Nephron (organoid): ENCODE data around the gene LINGO3.

ENCODE experiments used
- H3K27ac Mint-ChIP-seq, 3 experiments: 2 replicates each; pipeline ENCODE4 v1.8.0; 2020; ENCODE audit warnings: mixed read lengths in 3 of 3, mild to moderate bottlenecking in 2 of 3, moderate library complexity in 1 of 3
- H3K27me3 Mint-ChIP-seq: 2 replicates; pipeline ENCODE4 v1.8.0; 2021; ENCODE audit warnings: low read depth, mild to moderate bottlenecking, moderate library complexity, mixed read lengths
- H3K36me3 Mint-ChIP-seq: 2 replicates; pipeline ENCODE4 v1.8.0; 2020; ENCODE audit warnings: low read depth, mixed read lengths
- H3K4me1 Mint-ChIP-seq: 2 replicates; pipeline ENCODE4 v1.8.0; 2020; ENCODE audit warnings: mixed read lengths
- H3K4me3 Mint-ChIP-seq, 3 experiments: 2 replicates each; pipeline ENCODE4 v1.8.0; 2020; ENCODE audit warnings: mild to moderate bottlenecking in 3 of 3, mixed read lengths in 3 of 3, moderate library complexity in 2 of 3
- H3K9me3 Mint-ChIP-seq: 2 replicates; pipeline ENCODE4 v1.8.0; 2020; ENCODE audit warnings: mixed read lengths
- TF ChIP-seq, protein P1 (sequence below), 3 experiments: fragments of 200-600 bp; sonication (generic); IDR thresholded peaks; one replicate each; pipeline ENCODE4 v1.5.0; 2021; ENCODE audit warnings: antibody characterized with exemption in 3 of 3; ENCODE audit not compliant: unreplicated experiment in 3 of 3

LINGO3 gene

DNA sequence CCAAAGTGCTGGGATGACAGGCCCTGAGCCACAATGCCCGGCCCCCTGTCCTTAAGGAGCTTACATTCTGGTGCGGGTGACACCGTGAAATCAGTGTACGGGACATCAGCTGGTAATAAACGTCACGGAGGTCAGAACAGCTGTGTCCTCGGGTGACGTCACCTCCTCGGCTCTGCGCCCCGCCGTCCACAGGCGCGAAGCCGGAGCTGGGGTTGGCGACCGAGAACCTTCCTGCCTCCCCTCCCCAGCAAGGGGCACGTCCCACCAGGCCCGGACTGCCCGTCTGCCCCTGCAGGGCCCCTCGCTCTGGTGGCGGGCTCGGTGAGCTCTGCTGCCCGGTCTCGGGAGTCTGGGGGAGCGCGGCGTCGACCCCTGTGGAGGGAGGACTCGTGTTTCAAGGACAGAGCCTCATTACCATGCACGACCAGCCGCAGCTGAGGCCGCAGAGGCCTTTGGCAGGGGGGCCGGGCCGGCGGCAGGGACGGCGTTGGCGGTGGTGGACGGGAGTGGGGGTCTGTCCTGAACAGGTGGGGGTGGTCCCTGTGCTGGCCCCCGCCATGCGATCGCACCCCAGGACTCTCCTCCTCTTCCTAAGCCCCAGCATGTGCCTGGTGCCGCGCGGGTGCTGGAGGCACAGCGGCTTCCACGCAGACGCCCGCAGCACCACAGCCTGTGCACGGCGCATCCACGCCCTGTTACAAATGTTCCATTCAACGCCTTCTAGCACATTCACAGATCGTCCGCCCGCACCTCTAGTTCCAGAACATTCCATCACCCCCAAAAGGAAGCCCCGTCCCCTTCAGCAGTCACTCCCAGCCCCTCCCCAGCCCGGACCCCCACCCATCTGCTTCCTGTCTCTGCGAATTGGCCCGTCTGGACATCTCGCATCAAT, 5.4 kb downstream of the LINGO3 start:
- Mint-ChIP-seq H3K4me3 (peak overlapping the region in 2 of 3 experiments; percentile 35 to 44), H3K36me3 (no peaks in the 10 kb centered on the region), H3K4me1 (no peaks in the 10 kb centered on the region), H3K27me3 (peaks cover 55% of the 10 kb centered on the region), H3K27ac (no peak overlapping the region), H3K9me3 (no peaks in the 10 kb centered on the region)
- TF ChIP-seq, protein P1, sequence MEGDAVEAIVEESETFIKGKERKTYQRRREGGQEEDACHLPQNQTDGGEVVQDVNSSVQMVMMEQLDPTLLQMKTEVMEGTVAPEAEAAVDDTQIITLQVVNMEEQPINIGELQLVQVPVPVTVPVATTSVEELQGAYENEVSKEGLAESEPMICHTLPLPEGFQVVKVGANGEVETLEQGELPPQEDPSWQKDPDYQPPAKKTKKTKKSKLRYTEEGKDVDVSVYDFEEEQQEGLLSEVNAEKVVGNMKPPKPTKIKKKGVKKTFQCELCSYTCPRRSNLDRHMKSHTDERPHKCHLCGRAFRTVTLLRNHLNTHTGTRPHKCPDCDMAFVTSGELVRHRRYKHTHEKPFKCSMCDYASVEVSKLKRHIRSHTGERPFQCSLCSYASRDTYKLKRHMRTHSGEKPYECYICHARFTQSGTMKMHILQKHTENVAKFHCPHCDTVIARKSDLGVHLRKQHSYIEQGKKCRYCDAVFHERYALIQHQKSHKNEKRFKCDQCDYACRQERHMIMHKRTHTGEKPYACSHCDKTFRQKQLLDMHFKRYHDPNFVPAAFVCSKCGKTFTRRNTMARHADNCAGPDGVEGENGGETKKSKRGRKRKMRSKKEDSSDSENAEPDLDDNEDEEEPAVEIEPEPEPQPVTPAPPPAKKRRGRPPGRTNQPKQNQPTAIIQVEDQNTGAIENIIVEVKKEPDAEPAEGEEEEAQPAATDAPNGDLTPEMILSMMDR (IDR thresholded peaks at IDR 0.05; ENCODE audit: unreplicated experiment in 3 of 3) = no peak

DNA sequence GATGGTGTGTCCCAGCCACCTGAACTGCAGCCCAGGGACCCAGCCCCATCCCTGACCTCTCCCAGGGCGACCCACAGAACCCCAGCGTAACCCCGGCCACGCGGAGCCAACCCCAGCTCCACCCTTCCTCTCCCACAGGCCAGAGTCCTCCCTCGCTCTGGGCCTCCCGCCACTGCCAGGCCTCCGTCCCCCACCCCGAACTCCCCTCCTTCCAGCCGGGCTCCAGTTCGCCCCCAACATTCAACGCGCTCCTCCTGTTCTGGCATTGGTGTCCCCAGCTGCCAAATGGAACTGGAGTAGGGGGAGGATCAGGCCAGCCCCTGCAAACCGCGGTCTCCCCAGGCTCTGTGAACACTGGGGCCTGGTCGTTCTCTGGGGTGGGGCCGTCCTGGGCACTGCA, 7.4 kb downstream of the LINGO3 start:
- peaks cover 49% of the 10 kb centered on the region for H3K27me3 Mint-ChIP-seq
- H3K36me3 Mint-ChIP-seq = no peaks in the 10 kb centered on the region

DNA sequence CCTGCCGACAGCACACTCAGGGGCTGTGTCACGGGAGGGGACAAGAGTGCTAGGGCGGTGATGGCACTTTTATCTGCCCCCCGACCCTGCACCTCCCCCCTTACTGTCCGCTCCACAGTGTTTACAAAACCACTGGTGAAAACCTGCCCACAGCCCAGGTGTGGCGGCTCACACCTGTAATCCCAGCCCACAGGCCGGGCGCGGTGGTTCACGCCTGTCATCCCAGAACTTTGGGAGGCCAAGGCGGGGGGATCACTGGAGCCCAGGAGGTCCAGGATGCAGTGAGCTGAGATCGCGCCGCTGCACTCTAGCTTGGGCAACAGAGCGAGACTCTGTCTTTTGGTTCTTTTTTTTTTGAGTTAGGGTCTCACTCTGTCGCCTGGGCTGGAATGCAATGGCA, 11.8 kb downstream of the LINGO3 start:
- no peak overlapping the region for H3K27ac Mint-ChIP-seq
- H3K9me3 Mint-ChIP-seq = no peaks in the 10 kb centered on the region
- H3K4me3 Mint-ChIP-seq = no peak overlapping the region
- H3K27me3 Mint-ChIP-seq = peaks cover 59% of the 10 kb centered on the region
- TF ChIP-seq, protein P1 (IDR thresholded peaks at IDR 0.05; ENCODE audit: unreplicated experiment in 3 of 3) = no peak
- H3K36me3 Mint-ChIP-seq = no peaks in the 10 kb centered on the region
- peaks cover 11% of the 10 kb centered on the region for H3K4me1 Mint-ChIP-seq

More for the DNA sequence above, 7.4 kb downstream of the LINGO3 start:
- no peaks in the 10 kb centered on the region for H3K9me3 Mint-ChIP-seq
- no peak overlapping the region for H3K27ac Mint-ChIP-seq
- H3K4me3 Mint-ChIP-seq = no peak overlapping the region
- no peaks in the 10 kb centered on the region for H3K4me1 Mint-ChIP-seq
- TF ChIP-seq, protein P1 (IDR thresholded peaks at IDR 0.05; ENCODE audit: unreplicated experiment in 3 of 3) = no peak

DNA sequence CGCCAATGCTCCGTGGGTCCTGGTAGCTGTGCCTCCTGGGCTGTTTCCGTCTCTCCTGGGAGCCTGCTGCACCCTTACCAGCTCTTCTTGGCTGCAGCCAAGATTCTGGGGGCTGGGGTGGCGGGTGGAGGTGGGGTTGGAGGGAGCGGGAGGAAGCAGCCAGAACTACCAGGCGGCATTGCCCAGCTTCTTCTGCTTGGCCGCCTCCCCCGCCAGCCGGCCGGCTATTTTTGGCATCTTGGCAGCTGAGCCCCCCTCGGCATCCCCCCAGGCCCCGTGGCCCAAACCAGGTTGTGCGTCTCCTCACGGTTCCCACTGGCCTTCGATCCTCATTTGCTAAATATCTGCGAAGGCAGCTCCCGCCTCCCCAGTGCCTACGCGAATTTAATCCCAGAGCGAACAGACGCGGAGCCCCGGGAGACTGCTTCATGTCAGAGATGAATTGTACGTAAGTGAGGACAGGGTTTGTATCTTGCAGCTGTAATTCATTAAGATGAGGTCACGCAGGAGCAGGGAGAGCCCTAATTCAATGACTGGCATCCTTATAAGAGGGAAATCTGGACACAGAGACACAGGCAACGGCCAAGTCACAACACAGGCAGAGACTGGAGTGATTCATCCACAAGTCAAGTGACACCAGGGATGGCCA, 13.1 kb downstream of the LINGO3 start:
- Mint-ChIP-seq H3K4me3 (peak overlapping the region in 2 of 3 experiments; percentile 14 to 22), H3K9me3 (no peaks in the 10 kb centered on the region), H3K27me3 (peaks cover 70% of the 10 kb centered on the region), H3K36me3 (no peaks in the 10 kb centered on the region), H3K27ac (no peak overlapping the region), H3K4me1 (peaks cover 11% of the 10 kb centered on the region)
- TF ChIP-seq, protein P1 (IDR thresholded peaks at IDR 0.05; ENCODE audit: unreplicated experiment in 3 of 3) = no peak

DNA sequence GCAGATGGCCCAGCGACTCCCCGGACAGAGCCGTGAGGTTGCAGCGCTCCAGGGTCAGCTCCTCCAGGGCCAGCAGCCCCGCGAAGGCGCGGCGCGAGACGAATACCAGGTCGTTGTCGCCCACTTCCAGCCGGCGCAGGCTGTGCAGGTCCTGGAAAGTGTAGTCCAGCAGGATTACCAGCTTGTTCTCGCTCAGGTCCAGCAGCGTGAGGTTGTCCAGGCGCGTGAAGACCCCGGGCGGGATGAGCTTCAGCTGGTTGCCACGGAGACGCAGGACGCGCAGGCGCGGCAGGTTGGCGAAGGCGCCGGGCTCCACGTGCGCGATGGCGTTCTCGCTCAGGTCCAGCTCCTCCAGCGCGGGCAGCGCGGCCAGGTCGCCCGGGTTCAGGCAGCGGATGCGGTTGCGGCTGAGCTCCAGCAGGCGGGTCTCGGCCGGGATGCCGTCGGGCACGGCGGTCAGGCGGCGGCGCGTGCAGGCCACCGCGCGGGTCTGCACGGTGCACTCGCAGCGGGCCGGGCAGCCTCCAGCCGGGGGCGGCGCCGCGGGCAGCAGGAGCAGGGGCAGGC, 16.7 kb downstream of the LINGO3 start:
- H3K27ac Mint-ChIP-seq = no peak overlapping the region
- peak overlapping the region in 1 of 3 experiments; percentile 15 for H3K4me3 Mint-ChIP-seq
- TF ChIP-seq, protein P1 (IDR thresholded peaks at IDR 0.05; ENCODE audit: unreplicated experiment in 3 of 3) = peak in 2 of 3 experiments; percentile 18 to 19
- H3K4me1 Mint-ChIP-seq = peaks cover 17% of the 10 kb centered on the region
- peaks cover 97% of the 10 kb centered on the region for H3K27me3 Mint-ChIP-seq
- H3K36me3 Mint-ChIP-seq = no peaks in the 10 kb centered on the region
- H3K9me3 Mint-ChIP-seq = no peaks in the 10 kb centered on the region
